WERI-Rb-1 (cell line): ENCODE data around the gene GPANK1.
A peak's percentile ranks its signal among the peaks of the same experiment; 100 is the strongest.

Experiments used
- DNase-seq: peaks from one replicate; pipeline ENCODE4 v3.0.0-alpha.2; 2020
- H3K27ac ChIP-seq: fragments of 250-450 bp; sonication (Bioruptor Pico); 2 replicates; pipeline ENCODE4 v1.5.1; 2020; ENCODE audit warnings: mild to moderate bottlenecking, moderate library complexity
- H3K27me3 ChIP-seq: fragments of 250-450 bp; sonication (Bioruptor Pico); 2 replicates; pipeline ENCODE4 v1.5.1; 2021; ENCODE audit warnings: mild to moderate bottlenecking, low read depth, moderate library complexity; ENCODE audit not compliant: insufficient read depth, severe bottlenecking
- H3K36me3 ChIP-seq: fragments of 250-450 bp; sonication (Bioruptor Pico); 2 replicates; pipeline ENCODE4 v1.5.1; 2020; ENCODE audit warnings: mild to moderate bottlenecking, moderate library complexity
- H3K4me3 ChIP-seq: 2 replicates; pipeline ENCODE4 v1.5.1; 2011; ENCODE audit warnings: low read depth, mild to moderate bottlenecking, control low read depth, low read length
- H3K9me3 ChIP-seq: fragments of 250-450 bp; sonication (Bioruptor Pico); 2 replicates; pipeline ENCODE4 v1.5.1; 2021; ENCODE audit warnings: mild to moderate bottlenecking, moderate library complexity; ENCODE audit not compliant: severe bottlenecking
- TF ChIP-seq, protein P1 (sequence below): IDR thresholded peaks from 2 replicates; pipeline ENCODE4 v1.5.1; 2011; ENCODE audit warnings: low read depth, mild to moderate bottlenecking, control low read depth, inconsistent platforms, low read length

The GPANK1 gene

DNA sequence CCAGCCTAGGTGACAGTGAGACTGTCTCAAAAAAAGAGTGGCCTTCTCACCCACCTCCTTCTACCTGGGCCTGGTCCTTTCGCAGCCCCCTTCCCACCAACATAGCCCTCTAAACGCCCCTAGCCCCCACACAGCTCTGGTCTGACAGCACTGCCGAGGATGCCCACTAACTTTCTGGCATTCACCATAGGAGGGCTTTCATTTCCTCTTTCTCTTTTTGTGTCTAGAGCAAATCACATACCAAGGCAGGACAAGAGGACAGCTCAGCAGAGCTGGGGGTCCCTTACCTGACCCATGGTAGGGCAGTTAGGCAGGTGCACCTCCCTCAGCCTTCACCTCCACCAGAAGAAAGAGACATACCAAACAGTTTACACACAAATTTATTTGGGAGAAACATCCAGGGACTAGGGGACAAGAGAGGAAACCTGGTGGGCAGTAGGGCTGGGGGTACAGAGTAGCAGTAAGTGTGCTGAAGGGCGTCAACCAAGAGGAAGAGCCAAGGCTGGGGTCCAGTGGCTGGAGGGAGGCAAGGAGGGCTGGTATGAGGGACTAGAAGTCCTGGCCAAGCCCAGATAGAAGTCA lies 11.6 kb upstream of the GPANK1 start:
- DNase-seq: no peak
- no peak overlapping the region for H3K4me3 ChIP-seq
- H3K27me3 ChIP-seq: no peaks in the 10 kb centered on the region
- no peak overlapping the region for H3K27ac ChIP-seq
- TF ChIP-seq, protein P1, sequence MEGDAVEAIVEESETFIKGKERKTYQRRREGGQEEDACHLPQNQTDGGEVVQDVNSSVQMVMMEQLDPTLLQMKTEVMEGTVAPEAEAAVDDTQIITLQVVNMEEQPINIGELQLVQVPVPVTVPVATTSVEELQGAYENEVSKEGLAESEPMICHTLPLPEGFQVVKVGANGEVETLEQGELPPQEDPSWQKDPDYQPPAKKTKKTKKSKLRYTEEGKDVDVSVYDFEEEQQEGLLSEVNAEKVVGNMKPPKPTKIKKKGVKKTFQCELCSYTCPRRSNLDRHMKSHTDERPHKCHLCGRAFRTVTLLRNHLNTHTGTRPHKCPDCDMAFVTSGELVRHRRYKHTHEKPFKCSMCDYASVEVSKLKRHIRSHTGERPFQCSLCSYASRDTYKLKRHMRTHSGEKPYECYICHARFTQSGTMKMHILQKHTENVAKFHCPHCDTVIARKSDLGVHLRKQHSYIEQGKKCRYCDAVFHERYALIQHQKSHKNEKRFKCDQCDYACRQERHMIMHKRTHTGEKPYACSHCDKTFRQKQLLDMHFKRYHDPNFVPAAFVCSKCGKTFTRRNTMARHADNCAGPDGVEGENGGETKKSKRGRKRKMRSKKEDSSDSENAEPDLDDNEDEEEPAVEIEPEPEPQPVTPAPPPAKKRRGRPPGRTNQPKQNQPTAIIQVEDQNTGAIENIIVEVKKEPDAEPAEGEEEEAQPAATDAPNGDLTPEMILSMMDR: no peak
- peaks cover 25% of the 10 kb centered on the region for H3K36me3 ChIP-seq
- no peaks in the 10 kb centered on the region for H3K9me3 ChIP-seq

DNA sequence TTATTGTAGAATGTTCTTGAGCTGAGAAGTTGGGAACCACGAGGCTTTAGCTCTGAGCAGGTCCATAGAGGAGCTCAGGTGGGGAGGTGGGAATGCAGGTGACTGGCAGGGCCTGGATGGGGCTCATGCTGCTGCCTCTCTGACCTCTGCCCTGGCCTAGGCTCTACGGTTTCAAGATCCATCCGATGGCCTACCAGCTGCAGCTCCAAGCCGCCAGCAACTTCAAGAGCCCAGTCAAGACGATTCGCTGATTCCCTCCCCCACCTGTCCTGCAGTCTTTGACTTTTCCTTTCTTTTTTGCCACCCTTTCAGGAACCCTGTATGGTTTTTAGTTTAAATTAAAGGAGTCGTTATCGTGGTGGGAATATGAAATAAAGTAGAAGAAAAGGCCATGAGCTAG lies 4.9 kb upstream of the GPANK1 start, which contains the start of gene LY6G5B:
LY6G5B (plus strand) TSS at position 301 of the 400 bp plus-strand sequence. CDS start 975 bp downstream, outside the sequence.
- H3K36me3 ChIP-seq: peaks cover 77% of the 10 kb centered on the region
- no peaks in the 10 kb centered on the region for H3K27me3 ChIP-seq
- no peaks in the 10 kb centered on the region for H3K9me3 ChIP-seq
- no peak within 1 kb of the TSS for H3K4me3 ChIP-seq
- H3K27ac ChIP-seq: no peak within 1 kb of the TSS
- TF ChIP-seq, protein P1: no peak
- DNase-seq: no peak

DNA sequence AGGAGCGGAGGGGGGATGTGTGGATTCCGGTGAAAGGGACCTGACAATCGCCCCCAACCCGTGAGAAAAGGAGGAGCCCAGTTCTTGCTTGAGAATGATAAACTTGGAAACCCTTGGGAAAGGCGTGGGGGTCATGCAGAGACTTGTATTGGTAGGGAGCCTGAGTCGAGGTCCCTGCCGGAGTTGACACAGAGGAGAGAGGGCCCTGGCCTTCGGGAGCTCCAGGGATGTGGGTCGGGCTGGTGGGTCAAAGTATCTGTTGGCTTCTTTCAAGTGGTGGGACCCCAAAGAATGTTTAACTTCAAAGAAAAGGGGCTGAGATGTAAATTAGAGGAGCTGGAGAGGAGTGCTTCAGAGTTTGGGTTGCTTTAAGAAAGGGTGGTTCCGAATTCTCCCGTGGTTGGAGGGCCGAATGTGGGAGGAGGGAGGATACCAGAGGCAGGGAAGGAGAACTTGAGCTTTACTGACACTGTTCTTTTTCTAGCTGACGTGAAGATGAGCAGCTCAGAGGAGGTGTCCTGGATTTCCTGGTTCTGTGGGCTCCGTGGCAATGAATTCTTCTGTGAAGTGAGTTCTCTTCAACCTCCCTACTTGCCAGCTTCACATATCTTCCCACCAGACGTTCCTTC lies 1.7 kb upstream of the GPANK1 start:
- DNase-seq: no peak
- no peaks in the 10 kb centered on the region for H3K9me3 ChIP-seq
- no peaks in the 10 kb centered on the region for H3K27me3 ChIP-seq
- peak overlapping the region; percentile 99 for H3K27ac ChIP-seq
- TF ChIP-seq, protein P1: no peak
- peak overlapping the region; percentile 79 for H3K4me3 ChIP-seq
- H3K36me3 ChIP-seq: peaks cover 80% of the 10 kb centered on the region

DNA sequence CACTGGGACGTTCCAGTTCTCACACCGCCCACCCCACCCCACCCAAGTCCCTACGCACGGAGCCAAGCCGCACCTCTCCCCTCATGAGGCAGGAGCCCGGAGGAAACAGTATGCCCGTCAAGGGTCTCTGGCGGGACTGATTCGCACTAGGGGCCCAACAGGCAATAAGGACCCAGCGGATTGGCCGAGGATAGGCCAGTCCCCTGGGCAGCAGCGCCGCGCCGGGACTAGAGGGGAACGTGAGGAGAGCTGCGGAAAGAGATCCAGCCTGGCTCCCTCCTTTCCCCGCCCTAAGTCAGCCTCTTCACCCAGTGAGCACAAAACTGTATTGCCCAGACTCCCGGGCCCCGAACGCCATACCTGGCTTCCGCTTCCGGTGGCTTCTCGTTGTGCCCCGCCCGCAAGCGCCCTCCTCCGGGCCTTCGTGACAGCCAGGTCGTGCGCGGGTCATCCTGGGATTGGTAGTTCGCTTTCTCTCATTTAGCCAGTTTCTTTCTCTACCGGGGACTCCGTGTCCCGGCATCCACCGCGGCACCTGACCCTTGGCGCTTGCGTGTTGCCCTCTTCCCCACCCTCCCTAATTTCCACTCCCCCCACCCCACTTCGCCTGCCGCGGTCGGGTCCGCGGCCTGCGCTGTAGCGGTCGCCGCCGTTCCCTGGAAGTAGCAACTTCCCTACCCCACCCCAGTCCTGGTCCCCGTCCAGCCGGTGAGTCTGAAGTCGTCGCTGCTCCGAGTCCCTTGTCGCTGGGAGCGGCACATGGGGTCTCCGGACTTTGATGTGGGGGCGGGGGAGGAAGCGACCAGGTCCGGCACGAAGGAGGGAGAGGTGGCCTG lies 922 bp upstream of the GPANK1 start, which contains the start of gene CSNK2B:
CSNK2B (plus strand) TSS at position 580 of the 836 bp plus-strand sequence. CDS start 752 bp downstream, outside the sequence.
- Histone ChIP-seq H3K27me3 (no peaks in the 10 kb centered on the region), H3K27ac (peak within 1 kb of the TSS; percentile 99), H3K36me3 (peaks cover 75% of the 10 kb centered on the region), H3K4me3 (peak within 1 kb of the TSS; percentile 79), H3K9me3 (no peaks in the 10 kb centered on the region)
- TF ChIP-seq, protein P1: peak; percentile 2; the same call in 1 of the 2 replicates
- DNase-seq: peak; percentile 100

DNA sequence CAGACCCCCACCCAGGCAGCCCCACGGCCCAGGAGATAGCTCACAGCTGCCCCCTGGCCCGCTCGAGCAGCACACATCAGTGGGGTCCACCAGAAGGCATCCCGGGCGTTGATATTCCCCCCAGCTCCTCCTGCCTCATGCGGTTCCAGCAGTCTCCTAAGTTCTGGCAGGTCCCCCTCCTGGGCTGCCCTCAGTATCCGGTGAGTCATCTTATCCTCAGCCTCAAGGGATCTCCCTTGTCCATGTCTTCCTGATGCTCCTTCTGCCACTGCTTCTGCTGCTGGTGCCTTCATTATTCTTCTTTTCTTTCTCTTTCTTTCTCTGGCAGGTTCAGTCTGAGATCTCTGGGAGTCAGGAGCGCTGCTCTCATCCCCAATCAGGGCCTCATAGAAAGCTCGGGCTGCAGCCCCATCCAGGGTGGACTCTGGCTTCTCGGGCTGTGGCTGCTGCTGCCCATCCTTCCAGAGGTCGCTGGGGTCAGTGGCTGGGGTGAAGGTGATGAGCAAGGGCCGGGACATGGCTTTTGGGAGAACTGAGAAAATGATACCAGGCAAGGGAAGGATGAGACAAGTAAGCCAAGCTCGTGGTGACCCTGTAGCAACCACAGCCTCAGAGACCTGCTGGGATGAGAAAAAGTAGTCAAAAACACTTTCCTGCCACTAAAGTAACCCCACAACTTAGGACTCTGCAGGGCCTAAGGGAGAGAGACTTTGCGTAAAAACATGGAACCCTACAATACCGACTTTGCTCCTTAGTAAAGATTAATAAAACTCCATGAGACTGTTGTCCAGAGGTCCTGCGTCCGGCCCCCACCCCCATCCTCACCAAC lies 622 bp downstream of the GPANK1 start:
- DNase-seq: no peak
- no peaks in the 10 kb centered on the region for H3K27me3 ChIP-seq
- peak overlapping the region; percentile 79 for H3K4me3 ChIP-seq
- H3K9me3 ChIP-seq: no peaks in the 10 kb centered on the region
- TF ChIP-seq, protein P1: no peak
- peaks cover 70% of the 10 kb centered on the region for H3K36me3 ChIP-seq
- peak overlapping the region; percentile 99 for H3K27ac ChIP-seq
